ENCODE data around the gene FOXJ3. TPM values are rescaled to one million over a fixed set of nuclear protein-coding genes. Genes with fewer than 3 reads are reported as not detected.
A peak's percentile ranks its signal among the peaks of the same experiment; 100 is the strongest.

Gene FOXJ3
- total and polyA plus RNA-seq, 8 donors, result 39.6 to 65.2 (median 57.0) TPM

GRCh38 chr1:42272920-42273319 lies 62.1 kb downstream of the FOXJ3 start:
- H3K4me3 ChIP-seq, result no peak overlapping the region
- peak; percentile 39 for ATAC-seq
- H3K27ac ChIP-seq, result no peak overlapping the region
- TF ChIP-seq CTCF (IDR thresholded peaks at IDR 0.05), result no peak
- intact Hi-C loops (cut with DNase I), result no loop called here
- DNase-seq, result no peak
- no peaks in the 10 kb centered on the region for H3K27me3 ChIP-seq
- H3K9me3 ChIP-seq, result no peaks in the 10 kb centered on the region
- no peaks in the 10 kb centered on the region for H3K4me1 ChIP-seq
- H3K36me3 ChIP-seq, result no peaks in the 10 kb centered on the region

- TF ChIP-seq CTCF (IDR thresholded peaks at IDR 0.05), result no peak
- H3K9me3 ChIP-seq, result no peaks in the 10 kb centered on the region
- no peaks in the 10 kb centered on the region for H3K27me3 ChIP-seq
- intact Hi-C loops (cut with DNase I), result no loop called here
- no peaks in the 10 kb centered on the region for H3K4me1 ChIP-seq
- H3K27ac ChIP-seq, result no peak overlapping the region
- no peak overlapping the region for H3K4me3 ChIP-seq
- DNase-seq (no peak), ATAC-seq (no peak)
- peaks cover 0 to 10% of the 10 kb centered on the region in 2 donors for H3K36me3 ChIP-seq
Measured at GRCh38 chr1:42267904-42268303, 67.1 kb downstream of the FOXJ3 start.

DNA sequence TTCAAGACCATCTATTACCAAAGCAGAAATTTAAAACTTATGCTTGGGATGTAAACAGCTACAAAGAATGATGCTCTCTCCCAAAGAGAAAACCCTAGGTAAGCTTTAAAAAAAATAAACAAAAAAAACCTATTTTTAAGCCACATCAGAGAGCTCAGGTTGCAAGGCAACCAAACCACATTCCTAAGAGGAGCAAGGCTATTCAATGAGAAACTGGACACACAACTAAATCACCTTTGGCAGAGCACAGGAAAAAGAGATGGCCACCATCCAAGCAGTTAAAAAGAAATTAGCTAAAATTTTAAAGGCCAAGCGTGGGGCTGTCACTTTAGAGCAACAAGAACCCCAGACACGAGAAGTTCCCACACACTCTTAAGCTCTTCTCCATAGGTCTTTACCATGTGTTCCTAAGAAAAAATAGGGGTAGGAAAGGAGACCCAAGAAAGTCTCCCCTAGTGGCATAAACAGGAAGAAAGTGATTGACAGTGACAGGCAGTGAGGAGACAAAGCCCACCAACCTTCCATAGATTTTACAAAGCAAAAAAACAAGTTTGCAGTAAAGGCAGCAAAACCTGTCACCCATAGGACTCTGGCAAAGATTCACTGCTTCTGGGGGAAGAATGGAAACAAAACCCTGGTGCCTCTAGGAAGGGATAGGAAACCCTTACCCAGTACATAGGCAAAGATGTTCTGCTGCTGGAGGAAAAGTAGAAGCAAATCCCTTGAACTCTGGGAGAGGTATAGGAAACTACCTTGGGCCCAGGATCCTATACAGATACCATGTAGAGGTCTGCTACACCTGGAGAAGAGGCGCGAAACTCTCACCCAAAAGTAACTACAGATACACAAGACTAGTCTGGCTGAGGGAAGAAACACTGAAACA lies 68.5 kb downstream of the FOXJ3 start:
- Histone ChIP-seq H3K27me3 (no peaks in the 10 kb centered on the region), H3K27ac (no peak overlapping the region), H3K36me3 (peaks cover 0 to 16% of the 10 kb centered on the region in 2 donors), H3K4me3 (no peak overlapping the region), H3K4me1 (no peaks in the 10 kb centered on the region), H3K9me3 (no peaks in the 10 kb centered on the region)
- intact Hi-C loops (cut with DNase I), result no loop called here
- TF ChIP-seq CTCF (IDR thresholded peaks at IDR 0.05), result no peak
- ATAC-seq (peak; percentile 76), DNase-seq (peak in 1 of 4 donors; percentile 20)

DNA sequence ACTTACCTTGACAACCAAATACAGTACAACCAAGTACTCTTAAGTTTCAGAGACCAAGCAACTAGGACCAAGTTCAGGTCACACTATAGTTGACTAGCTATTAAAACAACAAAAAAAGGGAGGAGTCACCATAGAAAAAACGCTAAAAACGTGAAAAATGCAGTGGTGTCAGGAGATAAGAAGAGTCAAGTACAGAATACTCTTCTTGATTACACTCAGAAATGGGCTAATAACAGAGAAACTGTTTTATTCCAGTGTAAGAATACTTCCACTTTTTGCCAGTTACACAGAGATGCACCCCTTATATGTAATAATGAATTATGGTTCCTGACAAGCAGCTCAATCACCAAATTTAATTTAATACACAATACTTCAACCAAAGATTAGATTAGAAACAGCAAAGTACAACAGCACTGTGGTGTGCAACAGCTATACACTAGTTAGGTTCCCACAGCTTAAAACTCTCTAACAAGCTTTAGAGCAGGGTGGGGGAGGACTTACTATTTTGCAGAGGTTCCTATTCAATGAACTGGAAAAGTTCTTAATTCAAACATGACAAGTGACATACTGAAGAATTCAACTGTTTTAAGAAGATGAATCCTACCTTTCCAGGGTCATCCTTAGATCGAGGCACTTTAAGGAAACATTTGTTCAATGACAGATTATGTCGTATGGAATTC lies 70.4 kb downstream of the FOXJ3 start:
- intact Hi-C loops (cut with DNase I), result no loop called here
- H3K36me3 ChIP-seq, result peaks cover 0 to 20% of the 10 kb centered on the region in 2 donors
- DNase-seq (no peak), ATAC-seq (no peak)
- no peak for TF ChIP-seq CTCF (IDR thresholded peaks at IDR 0.05)
- H3K4me3 ChIP-seq, result no peak overlapping the region
- H3K9me3 ChIP-seq, result no peaks in the 10 kb centered on the region
- H3K27me3 ChIP-seq, result no peaks in the 10 kb centered on the region
- no peak overlapping the region for H3K27ac ChIP-seq
- peaks cover 3 to 8% of the 10 kb centered on the region in 2 donors for H3K4me1 ChIP-seq

- H3K27ac ChIP-seq, result no peak overlapping the region
- TF ChIP-seq CTCF (IDR thresholded peaks at IDR 0.05), result no peak
- H3K4me3 ChIP-seq, result no peak overlapping the region
- intact Hi-C loops (cut with DNase I), result no loop called here
- ATAC-seq (no peak), DNase-seq (no peak)
- peaks cover 0 to 20% of the 10 kb centered on the region in 2 donors for H3K36me3 ChIP-seq
- H3K4me1 ChIP-seq, result peaks cover 8 to 17% of the 10 kb centered on the region in 2 donors
- no peaks in the 10 kb centered on the region for H3K9me3 ChIP-seq
- no peaks in the 10 kb centered on the region for H3K27me3 ChIP-seq
Measured at GRCh38 chr1:42263019-42263418, 72.0 kb downstream of the FOXJ3 start.

Measured in left lung (tissue), 10 donors.